HG02678 (cell line): ENCODE data around the gene CCDC88A.
"Not testable (repeated sequence)": the region's sequence is repeated elsewhere in the genome, so short reads cannot be mapped to it uniquely, and the experiment has no call there.

ENCODE experiments used
- ATAC-seq: cut with Tn5 transposase; IDR thresholded peaks from one replicate; pipeline ENCODE4 v1.9.1; 2021; ENCODE audit warnings: mild to moderate bottlenecking, moderate library complexity; ENCODE audit not compliant: unreplicated experiment

CCDC88A gene

DNA sequence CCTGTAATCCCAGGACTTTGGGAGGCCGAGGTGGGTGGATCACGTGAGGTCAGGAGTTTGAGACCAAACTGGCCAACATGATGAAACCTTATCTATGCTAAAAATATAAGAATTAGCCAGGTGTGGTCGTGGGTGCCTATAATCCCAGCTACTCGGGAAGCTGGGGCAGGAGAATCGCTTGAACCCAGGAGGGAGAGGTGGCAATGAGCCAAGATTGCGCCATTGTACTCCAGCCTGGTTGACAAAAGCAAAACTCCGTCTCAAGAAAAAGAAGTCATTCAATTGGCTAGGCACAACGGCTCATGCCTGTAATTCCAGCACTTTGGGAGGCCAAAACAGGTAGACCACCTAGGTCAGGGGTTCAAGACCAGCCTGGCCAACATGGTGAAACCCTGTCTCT lies 178.1 kb downstream of the CCDC88A start:
- not testable (repeated sequence) for ATAC-seq

- ATAC-seq = no peak
Measured at GRCh38 chr2:55239656-55240222, 179.9 kb downstream of the CCDC88A start.
